Type B pancreatic cell (in vitro differentiated cells): Measurements from ENCODE around the gene NAXD. TPM values are rescaled to one million over a fixed set of nuclear protein-coding genes. Genes with fewer than 3 reads are reported as not detected.
"Not testable (repeated sequence)": the region's sequence is repeated elsewhere in the genome, so short reads cannot be mapped to it uniquely, and the experiment has no call there.

ENCODE experiments used
- DNase-seq: peaks from one replicate; pipeline ENCODE4 v3.0.0; 2021; ENCODE audit warnings: mixed read lengths; ENCODE audit not compliant: unreplicated experiment; ENCODE audit errors: extremely low spot score
- H3K27ac Mint-ChIP-seq: 2 replicates; pipeline ENCODE4 v1.8.0; 2021; ENCODE audit warnings: mild to moderate bottlenecking, mixed read lengths
- H3K27me3 Mint-ChIP-seq: 2 replicates; pipeline ENCODE4 v1.8.0; 2021; ENCODE audit warnings: mixed read lengths
- H3K36me3 Mint-ChIP-seq: 2 replicates; pipeline ENCODE4 v1.8.0; 2021; ENCODE audit warnings: mixed read lengths
- H3K4me1 Mint-ChIP-seq: one replicate; pipeline ENCODE4 v1.8.0; 2021; ENCODE audit warnings: mixed read lengths; ENCODE audit not compliant: unreplicated experiment
- H3K4me3 Mint-ChIP-seq: 2 replicates; pipeline ENCODE4 v1.8.0; 2021; ENCODE audit warnings: mild to moderate bottlenecking, mixed read lengths
- H3K9me3 Mint-ChIP-seq: 2 replicates; pipeline ENCODE4 v1.8.0; 2021; ENCODE audit warnings: mixed read lengths
- total RNA-seq: library from RNA; stranded (reverse); gene quantifications from 2 replicates; pipeline ENCODE4 v1.2.1, GENCODE V29; 2021; ENCODE audit warnings: low replicate concordance
- TF ChIP-seq, protein P1 (sequence below): fragments of 200-600 bp; sonication (generic); conservative IDR thresholded peaks from 2 replicates; pipeline ENCODE4 v1.5.0; 2021; ENCODE audit warnings: antibody characterized with exemption, mild to moderate bottlenecking

Gene NAXD
- total RNA-seq, 1 donor from 2014 or later, result 39.5 TPM

DNA sequence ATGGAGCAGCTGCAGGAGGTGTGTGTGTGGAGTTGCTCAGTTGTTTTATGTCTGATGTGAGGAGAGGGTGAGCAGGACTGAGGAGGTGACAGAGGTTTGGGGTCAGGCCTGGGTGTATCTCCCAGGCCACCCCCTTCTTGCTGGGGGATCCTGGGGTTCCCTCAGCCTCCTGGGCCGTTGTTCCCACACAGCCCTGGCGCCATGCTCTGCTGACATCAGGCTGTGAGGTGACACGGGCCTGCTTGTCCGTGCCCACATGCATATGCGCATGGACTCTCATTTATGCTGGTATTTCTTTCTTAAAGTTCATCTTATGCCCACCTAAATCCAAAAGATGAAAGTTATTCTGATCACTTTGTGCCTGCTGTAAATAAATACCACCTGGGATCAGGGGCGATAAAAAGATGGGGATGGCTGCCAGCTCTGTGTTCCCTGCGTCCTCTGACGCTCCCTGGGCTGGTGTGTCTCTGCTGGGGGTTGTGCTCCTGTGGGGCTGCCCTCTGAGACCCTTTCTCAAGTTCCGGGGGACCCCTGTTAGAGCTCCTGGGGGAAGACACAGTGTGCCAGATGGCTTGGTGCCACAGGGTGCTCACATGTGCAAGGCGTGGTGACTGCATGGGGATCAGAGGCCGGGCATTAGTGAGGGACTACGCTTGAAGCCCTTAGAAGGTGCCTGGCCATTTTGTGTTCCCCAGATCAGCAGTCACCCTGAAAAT lies 12.6 kb downstream of the NAXD start:
- Mint-ChIP-seq H3K4me3 (no peak overlapping the region), H3K27ac (peak overlapping the region; percentile 11), H3K9me3 (no peaks in the 10 kb centered on the region), H3K36me3 (peaks cover 29% of the 10 kb centered on the region), H3K27me3 (no peaks in the 10 kb centered on the region), H3K4me1 (peaks cover 28% of the 10 kb centered on the region)
- TF ChIP-seq, protein P1, sequence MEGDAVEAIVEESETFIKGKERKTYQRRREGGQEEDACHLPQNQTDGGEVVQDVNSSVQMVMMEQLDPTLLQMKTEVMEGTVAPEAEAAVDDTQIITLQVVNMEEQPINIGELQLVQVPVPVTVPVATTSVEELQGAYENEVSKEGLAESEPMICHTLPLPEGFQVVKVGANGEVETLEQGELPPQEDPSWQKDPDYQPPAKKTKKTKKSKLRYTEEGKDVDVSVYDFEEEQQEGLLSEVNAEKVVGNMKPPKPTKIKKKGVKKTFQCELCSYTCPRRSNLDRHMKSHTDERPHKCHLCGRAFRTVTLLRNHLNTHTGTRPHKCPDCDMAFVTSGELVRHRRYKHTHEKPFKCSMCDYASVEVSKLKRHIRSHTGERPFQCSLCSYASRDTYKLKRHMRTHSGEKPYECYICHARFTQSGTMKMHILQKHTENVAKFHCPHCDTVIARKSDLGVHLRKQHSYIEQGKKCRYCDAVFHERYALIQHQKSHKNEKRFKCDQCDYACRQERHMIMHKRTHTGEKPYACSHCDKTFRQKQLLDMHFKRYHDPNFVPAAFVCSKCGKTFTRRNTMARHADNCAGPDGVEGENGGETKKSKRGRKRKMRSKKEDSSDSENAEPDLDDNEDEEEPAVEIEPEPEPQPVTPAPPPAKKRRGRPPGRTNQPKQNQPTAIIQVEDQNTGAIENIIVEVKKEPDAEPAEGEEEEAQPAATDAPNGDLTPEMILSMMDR, result no peak
- no peak for DNase-seq

DNA sequence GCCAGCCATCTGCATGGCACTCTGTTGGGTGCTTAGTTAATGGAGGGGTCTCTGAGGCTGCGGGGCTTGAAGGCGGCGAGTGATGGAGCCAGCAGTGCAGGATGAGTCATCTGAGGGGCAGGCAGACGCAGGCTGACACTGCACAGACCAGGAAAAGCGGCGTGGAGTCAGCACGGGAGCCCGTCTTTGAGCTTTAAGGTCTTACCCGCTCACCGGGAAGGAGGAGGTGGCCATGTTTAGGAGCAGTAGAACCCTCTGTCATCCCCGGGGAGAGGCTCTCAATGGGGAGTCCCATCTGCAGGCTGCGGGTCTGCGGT lies 13.1 kb downstream of the NAXD start:
- no peak for DNase-seq
- Mint-ChIP-seq H3K9me3 (no peaks in the 10 kb centered on the region), H3K27me3 (no peaks in the 10 kb centered on the region), H3K4me1 (peaks cover 27% of the 10 kb centered on the region), H3K27ac (no peak overlapping the region), H3K4me3 (no peak overlapping the region), H3K36me3 (peaks cover 26% of the 10 kb centered on the region)
- TF ChIP-seq, protein P1, result no peak

DNA sequence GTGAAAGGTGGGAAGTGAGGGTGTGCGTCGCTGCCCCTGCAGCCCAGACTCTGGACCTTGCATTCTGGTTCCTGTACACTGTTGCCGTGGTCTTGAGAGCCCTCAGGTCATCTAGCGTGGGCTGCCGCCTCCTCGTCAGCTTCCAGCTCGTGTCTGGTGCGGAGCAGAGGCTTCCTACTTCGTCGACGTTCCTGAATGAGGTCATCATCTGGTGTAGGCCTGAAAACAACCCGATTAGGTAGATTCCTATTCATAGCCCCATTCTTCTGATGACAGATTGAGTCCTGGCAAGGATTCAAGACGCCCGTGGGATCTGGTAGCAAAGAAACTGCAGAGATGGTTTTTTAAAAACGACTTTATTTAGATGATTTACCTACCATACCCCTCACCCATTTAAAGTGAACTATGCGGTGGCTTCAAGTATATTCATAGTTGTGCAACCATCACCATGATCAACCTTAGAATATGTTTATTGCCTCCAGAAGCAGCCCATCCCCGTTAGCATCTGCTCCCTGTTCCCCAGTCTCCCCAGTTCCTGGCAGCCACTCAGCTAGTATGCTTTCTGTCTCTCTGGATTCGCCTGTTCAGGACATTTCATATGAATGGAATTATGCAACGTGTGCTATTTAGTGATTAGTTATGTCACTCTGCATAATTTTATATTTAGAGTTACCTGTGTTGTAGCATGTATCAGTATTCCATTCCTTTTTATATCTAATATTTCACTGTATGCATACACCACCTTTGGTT lies 13.8 kb downstream of the NAXD start:
- no peak for DNase-seq
- no peak overlapping the region for H3K4me3 Mint-ChIP-seq
- peaks cover 27% of the 10 kb centered on the region for H3K4me1 Mint-ChIP-seq
- TF ChIP-seq, protein P1, result no peak
- no peak overlapping the region for H3K27ac Mint-ChIP-seq
- peaks cover 31% of the 10 kb centered on the region for H3K36me3 Mint-ChIP-seq
- H3K9me3 Mint-ChIP-seq, result no peaks in the 10 kb centered on the region
- no peaks in the 10 kb centered on the region for H3K27me3 Mint-ChIP-seq

DNA sequence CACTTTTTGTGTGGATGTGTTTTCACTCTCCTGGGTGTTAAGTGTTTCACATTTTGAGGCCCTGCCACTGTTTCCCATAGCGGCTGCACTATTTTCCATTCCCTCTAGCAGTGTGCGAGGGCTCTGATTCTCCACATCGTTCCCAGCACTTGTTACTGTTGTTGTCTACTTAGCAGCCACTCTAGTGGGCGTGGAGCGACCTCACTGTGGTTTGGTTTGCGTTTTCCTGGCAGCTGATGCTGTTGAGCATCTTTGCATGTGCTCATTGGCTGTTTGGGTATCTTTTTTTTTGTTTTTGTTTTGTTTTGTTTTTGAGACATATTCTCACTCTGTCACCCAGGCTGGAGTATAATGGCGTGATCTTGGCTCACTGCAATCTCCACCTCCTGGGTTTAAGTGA lies 14.4 kb downstream of the NAXD start:
- Mint-ChIP-seq H3K9me3 (no peaks in the 10 kb centered on the region), H3K27ac (no peak overlapping the region), H3K36me3 (peaks cover 32% of the 10 kb centered on the region), H3K4me1 (peaks cover 27% of the 10 kb centered on the region), H3K4me3 (no peak overlapping the region), H3K27me3 (no peaks in the 10 kb centered on the region)
- no peak for DNase-seq
- TF ChIP-seq, protein P1, result no peak

DNA sequence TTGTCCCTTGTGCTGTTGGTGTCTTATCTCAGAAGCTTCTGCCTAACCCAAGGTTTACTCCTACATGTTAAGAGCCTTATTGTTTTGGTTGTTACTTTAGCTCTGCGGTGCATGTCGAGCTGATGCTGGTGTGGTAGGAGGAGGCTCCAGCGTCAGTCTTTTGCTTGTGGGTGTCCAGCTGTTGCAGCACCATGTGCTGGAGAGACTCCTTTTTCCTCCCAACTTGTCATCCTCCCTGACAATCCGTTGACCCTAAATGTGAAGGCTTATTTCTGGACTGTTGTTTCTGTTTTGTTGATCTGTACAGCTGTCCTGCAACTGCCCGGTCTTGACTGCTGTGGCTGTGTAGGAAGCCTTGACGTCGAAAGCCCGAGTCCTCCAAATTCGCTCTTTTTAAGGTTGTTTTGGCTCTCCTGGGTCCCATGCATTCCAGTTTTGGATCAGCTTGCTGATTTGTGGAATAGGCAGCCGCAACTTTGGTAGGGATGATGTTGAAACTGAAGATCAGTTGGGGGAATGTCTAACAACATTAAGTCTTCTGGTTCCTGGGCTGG lies 15.3 kb downstream of the NAXD start:
- Mint-ChIP-seq H3K4me3 (no peak overlapping the region), H3K36me3 (peaks cover 30% of the 10 kb centered on the region)

DNA sequence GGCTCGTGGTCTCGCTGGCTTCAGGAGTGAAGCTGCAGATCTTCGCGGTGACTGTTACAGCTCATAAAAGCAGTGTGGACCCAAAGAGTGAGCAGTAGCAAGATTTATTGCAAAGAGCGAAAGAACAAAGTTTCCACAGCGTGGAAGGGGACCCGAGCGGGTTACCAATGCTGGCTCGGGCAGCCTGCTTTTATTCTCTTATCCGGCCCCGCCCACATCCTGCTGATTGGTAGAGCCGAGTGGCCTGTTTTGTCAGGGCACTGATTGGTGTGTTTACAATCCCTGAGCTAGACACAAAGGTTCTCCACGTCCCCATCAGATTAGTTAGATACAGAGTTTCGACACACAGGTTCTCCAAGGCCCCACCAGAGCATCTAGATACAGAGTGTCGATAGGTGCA lies 16.9 kb downstream of the NAXD start:
- not testable (repeated sequence) for H3K27ac Mint-ChIP-seq, H3K4me1 Mint-ChIP-seq
- peaks cover 31% of the 10 kb centered on the region for H3K36me3 Mint-ChIP-seq

More for the DNA sequence above, 15.3 kb downstream of the NAXD start:
- Mint-ChIP-seq H3K27ac (no peak overlapping the region), H3K9me3 (no peaks in the 10 kb centered on the region), H3K27me3 (no peaks in the 10 kb centered on the region), H3K4me1 (peaks cover 21% of the 10 kb centered on the region)
- TF ChIP-seq, protein P1, result no peak
- no peak for DNase-seq

More for the DNA sequence above, 16.9 kb downstream of the NAXD start:
- not testable (repeated sequence) for H3K27me3 Mint-ChIP-seq, H3K9me3 Mint-ChIP-seq, H3K4me3 Mint-ChIP-seq, DNase-seq
